ENCODE measurements around the gene CTXND1.

GRCh38 chr15:80288131-80288530 is 36.1 kb upstream of the CTXND1 start:
- TF ChIP-seq TAF1 (IDR thresholded peaks at IDR 0.05; ENCODE audit: borderline replicate concordance, insufficient read depth, low read length) (no peak), POLR2AphosphoS5 (IDR thresholded peaks at IDR 0.05; ENCODE audit: low read depth, low read length) (no peak)

Data from PFSK-1 (cell line).